GM18520 (cell line): Measurements from ENCODE around the gene RPL7A.
A peak's percentile ranks its signal among the peaks of the same experiment; 100 is the strongest.

ENCODE experiments used
- ATAC-seq: cut with Tn5 transposase; IDR thresholded peaks from one replicate; pipeline ENCODE4 v1.9.1; 2021; ENCODE audit not compliant: unreplicated experiment

Gene RPL7A

DNA sequence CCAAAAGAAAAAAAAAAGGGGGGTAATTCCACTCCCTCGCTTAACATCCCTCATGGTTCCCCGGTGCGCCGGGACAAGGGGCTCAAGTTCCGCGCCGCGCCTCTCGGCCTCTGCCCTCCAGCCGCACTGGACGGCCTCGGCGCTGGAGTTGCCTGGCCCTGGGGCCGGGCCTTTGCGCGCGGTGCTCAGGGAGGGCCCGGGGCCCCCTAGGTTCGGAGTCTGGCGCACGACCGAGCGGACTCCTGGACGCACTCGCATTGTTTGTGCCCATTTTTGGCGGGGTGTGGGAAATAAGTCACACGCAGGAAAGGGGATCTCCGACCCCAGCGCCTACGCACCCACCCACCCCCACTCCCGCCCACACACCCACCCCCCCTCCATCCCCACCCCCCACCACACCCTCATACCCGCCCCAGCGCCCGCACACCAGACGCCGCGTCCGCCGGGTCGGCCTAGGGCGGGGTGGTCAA is 468 bp upstream of the RPL7A start:
- peak; percentile 17 for ATAC-seq

DNA sequence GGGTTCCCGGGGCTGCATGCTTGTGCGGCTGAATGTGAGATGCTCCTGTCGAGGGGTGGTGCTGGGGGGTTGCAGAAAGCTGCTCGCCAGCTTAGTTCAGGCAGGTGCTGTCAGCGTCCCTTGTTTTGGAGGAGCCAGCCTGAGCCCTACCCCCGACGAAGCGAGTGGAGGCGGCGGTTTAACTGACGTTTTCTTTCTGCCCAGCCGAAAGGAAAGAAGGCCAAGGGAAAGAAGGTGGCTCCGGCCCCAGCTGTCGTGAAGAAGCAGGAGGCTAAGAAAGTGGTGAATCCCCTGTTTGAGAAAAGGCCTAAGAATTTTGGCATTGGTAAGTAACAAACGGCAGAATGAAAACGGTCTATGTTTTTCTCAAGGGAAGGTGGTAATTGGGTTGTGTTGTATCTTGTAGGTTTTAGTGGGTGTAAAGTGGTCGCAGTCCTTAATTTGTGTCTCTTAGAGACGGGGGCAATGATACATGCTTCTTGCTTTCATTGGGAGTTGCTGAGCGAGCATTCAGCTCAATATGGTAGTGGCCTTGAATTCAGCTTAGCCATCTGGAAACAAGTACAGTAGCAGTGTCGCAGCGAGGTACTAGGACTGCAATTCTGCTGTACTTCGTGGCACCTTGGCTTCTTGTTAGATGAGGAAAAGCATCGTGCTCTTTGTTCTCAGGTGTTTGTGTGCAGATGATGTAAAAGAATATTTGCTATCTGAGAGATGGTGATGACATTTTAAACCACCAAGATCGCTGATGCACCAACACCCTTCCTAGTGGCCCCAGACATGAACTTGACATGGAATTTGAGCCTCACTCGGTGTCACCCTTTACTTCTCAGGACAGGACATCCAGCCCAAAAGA is 928 bp downstream of the RPL7A start:
- ATAC-seq = no peak

DNA sequence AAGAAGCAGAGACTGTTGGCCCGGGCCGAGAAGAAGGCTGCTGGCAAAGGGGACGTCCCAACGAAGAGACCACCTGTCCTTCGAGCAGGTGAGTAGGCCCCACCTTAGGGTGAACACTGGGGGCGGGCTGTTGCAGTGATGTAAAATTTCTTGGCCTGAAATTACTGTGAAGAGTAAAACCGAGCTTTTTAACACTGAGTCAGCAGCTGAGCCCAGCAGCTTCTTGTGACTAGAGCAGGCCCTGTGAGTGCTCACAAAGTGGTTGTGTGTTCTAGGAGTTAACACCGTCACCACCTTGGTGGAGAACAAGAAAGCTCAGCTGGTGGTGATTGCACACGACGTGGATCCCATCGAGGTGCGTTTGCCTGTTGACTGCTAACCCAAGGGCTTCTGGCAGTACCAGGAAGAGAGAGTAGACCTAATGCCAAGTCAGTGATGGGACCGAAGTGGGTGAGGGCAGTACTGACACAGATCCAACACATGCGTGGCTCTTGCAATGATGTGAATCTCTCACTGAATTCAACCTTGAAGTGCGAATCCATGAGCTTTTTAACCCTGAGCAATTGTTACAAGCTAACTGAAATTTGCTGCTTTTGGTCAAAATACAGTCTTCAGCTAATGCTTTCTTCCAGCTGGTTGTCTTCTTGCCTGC is 2.1 kb downstream of the RPL7A start:
- no peak for ATAC-seq

DNA sequence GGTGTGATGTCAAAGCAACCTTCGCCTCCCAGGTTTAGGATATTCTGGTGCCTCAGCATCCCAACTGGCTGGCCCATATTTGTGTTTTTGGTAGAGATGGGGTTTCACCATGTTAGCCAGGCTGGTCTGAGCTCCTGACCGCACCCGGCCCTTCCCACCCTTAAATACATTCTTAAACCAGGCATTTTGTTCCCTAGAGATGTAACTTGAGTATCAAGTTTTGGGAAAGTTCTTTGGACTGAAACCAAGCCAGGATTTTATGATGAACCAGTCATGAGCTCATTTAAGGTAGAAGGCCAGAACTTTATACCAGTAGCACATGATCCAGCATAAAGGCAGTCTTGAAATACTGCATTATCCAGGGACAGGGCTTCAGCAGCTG is 3.5 kb downstream of the RPL7A start:
- no peak for ATAC-seq

DNA sequence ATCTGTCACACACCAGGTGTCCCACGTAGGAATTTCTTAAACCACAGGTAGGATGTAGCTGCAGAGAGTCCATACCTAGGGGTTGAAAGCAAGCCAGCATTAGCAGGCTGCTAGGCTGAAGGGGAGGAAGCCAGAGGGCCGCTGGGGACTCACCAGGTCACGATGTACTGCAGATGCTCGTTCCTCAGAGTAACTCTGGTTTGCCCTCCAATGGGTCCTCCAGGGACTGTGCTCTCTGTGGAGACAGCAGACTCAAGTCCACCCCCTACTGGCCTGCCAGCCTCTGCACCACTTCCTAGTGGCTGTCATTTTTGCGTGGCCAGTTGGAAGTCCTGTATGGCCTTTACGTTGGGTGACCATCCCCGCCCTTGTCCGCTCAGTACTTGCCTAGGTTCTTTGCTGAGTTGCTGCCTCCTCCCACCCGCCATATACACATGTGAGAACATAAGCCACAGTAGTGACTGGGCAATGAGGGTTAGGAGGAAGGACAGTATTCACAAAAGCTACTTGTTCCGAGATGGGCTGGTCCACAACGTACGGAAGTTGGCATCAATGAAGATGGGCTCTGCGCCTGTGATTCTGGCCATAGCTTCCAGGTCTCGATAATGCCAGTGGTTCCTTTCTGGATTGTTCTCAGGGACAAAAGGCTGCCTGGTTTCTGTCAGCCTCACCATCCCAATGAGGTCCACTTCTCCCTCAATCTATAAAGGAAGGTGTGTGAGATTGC is 4.1 kb downstream of the RPL7A start:
- no peak for ATAC-seq

DNA sequence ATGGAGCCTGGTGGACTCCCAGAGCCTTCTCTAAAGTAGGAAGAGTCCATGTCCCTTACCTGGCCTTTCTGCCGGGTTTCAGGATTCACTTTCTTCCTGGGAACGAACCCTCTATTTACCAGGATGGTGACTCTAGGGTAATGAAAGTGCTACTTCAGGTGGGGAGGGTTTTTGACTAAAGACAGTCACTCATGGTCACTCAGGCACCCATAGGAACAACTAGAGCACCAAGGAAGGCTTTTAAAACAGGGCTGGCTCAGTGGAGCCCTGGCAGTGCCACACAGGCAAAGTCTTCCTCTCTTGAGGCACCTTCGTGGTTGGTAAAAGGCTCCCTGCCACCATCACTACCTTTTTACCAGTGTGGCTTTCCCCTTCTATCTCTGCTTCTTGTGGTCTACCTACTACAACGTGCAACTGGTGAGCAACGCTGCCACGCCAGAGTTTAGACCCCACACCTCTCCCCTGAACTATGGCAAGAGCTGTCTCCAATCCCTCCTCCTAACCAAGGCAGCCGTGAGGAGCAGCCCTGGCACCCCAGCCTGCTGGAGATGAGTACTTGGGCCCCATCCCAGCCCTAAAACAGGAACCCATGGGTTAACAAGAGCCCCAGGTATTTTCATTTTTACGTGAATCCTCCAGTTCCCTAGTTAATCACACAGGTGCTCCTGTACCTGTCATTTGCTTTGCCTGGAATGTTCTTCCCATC is 4.8 kb downstream of the RPL7A start:
- ATAC-seq = no peak

DNA sequence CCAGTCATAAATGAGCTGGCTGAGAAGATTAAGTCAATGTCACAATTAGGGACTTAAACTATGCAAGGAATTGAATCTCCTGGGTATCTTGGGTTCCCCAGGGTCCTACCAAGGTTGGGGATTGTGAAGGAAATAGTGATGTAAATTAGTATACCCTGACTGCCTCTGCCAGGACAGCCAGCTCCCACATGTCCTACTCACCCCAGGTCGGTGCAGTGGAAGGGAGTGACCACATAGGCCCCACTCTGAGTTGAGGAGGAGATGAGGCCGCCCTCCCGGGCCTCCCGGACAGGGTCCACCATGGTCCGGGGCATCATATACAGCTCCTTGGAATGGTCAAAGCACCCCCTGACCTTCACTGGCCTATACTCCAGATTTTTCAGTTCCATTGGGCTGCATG is 5.5 kb downstream of the RPL7A start:
- ATAC-seq = no peak

DNA sequence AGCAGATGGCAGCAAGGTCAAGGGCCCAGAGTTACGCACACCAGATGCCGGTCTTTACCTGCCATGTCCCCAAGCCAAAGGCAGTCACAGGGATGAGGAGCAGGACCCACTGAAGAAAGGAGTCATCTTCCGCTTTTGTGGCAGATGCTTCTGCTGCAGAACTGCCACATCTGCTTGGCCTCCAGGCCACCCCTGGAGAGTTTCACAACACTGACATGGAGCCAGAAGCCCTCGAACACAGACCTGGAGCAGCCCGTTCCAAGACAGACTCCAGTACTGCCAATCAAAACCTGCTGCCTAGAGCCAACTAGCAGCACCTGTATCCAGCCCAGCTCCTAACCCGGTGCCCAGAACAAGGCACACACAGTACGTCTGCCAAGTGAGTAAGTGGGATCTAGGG is 6.7 kb downstream of the RPL7A start:
- ATAC-seq = no peak

DNA sequence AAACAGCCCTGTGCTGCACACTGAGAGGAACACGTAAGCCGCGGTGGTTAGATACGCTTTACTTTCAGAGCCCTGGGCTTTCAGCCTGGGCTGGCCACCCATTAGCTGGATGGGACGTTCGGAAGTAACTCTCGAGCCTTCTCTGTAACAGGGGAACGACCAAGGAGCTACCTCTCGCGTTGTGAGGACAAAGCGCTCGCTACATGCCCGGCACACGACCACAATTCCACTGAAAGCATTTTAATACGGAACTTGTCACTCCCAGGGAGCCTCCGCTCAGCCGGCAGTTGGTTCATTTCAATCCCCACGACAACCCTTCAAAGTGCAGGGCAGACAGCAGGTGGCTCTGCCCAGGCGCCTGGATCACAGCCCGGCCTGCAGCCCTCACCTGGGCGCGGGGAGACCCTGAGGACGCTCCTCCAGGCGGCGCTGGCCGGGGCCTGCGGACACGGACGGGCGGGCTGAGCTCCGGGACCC is 7.9 kb downstream of the RPL7A start:
- ATAC-seq = peak; percentile 12

DNA sequence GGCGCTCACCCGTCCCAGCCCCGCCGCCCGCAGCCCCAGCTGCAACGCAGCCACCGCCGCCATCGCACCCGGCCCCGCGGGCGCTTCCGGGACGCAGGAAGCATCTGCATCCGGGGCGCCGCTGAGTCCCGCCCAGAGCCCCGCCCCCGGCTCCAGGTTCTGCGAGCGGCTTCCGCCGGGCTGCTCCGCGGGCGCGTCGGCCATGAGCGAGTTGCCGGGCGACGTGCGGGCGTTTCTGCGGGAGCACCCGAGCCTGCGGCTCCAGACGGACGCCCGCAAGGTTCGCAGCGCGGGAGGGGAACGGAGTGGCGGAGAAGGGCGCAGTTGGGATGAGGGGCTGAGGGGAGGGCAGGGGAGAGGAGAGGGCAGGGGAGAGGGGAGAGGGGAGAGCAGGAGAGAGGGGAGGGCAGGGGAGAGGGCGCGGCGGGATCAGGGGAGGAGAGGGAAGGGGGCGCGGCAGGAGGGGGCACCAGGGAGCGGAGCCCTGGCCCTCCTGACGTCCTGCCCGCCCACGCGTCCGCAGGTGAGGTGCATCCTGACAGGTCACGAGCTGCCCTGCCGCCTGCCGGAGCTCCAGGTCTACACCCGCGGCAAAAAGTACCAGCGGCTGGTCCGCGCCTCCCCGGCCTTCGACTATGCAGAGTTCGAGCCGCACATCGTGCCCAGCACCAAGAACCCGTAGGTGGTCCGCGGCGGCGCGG is 8.5 kb downstream of the RPL7A start, which contains the start of the genes SURF1 and SURF2:
Gene SURF1 (minus strand): TSS at position 97 of the 701 bp plus-strand sequence. CDS start 34 bp downstream, at position 63.
Gene SURF2 (plus strand): TSS at position 160 of the 701 bp plus-strand sequence. CDS start 43 bp downstream, at position 203.
- ATAC-seq = peak; percentile 52

DNA sequence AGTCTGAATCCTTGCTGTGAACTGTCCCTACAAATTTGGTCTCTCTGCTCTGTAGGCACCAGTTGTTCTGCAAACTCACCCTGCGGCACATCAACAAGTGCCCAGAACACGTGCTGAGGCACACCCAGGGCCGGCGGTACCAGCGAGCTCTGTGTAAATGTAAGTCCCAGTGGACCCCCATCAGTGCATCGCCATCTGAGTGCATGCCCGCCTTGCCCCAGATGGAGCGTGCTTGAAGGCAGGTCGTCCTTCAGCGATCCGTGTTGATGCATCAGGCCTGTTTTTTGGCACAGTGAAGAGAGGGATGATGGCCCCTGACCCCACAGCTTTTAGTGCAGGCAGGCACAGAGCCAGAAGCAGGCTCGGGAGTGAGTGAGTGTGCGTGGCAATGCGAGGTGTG is 9.6 kb downstream of the RPL7A start:
- ATAC-seq = no peak

DNA sequence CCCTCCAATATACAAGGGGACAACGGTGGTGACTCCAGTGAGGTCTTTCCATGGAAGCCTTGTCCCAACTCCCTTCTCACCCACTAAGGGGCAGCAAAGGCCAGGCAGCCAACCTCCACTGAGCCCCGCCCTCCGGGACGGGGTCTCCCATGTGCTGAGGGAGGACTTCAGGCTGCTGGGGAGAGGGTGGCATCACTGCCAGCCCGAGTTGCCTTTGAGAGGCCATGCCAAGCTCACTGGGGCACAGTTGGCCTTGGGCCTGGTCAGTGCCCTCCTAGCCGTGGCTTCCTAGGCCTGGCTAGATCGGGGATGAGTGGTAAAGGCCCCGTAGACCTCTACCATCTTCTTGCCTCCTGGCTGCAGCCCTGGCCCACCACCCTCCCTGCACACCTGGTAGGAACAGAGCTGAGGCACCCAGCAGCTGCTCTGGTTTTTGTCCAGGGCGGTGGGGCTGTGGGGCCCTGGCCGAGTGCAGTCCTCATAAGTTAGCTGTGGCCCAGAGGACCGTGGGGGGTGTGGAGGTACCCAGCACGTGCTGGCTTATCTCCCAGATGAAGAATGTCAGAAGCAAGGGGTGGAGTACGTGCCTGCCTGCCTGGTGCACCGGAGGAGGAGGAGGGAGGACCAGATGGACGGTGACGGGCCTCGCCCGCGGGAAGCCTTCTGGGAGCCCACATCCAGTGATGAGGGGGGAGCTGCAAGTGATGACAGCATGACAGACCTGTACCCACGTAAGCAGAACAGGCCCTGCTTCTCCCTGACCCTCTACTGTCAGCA is 11.6 kb downstream of the RPL7A start:
- ATAC-seq = no peak

DNA sequence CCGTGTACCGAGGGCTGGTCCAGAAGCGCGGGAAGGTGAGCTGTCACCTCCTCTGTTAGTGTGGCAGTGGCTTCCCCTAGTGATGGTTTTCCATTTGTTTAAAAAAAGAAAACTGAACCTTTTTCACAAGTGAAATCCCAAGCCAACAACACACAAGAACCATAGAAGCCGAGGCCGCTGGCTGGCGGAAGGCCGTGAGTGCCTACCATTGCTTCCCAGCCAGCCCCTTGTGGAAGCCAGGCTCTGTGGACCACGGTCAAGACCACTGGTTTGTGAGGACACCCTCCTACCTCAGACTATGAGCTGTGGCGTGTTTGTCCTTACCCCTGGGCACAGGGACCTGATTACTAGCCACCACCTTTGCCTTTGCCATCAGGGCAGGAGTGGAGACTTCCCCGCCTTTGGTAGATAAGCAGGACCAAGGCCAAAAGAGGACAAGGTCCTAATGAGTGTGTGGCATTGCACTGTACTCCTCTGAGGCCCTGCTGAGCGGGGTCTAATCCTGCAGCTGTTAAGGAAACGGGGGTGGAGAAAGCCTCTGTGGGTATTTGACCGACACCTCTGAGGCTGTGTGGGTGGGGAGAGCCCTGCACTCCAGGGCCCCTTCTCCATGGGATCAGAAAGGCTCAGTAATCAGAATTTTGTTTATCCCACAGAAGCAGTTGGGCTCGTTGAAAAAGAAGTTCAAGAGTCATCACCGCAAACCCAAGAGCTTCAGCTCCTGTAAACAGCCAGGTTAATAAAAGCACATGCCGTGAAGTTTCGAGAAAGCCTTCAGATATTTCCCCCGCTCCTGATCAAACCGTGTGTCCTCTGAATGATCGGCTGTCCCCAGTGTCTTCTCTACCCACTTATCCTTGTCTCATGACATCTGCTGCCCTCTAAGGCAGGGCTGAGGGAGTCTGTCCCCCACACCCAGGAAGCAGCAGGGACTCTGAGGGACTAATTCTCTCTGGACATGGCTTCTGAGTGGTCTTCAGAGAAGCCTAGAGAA is 12.7 kb downstream of the RPL7A start:
- no peak for ATAC-seq

DNA sequence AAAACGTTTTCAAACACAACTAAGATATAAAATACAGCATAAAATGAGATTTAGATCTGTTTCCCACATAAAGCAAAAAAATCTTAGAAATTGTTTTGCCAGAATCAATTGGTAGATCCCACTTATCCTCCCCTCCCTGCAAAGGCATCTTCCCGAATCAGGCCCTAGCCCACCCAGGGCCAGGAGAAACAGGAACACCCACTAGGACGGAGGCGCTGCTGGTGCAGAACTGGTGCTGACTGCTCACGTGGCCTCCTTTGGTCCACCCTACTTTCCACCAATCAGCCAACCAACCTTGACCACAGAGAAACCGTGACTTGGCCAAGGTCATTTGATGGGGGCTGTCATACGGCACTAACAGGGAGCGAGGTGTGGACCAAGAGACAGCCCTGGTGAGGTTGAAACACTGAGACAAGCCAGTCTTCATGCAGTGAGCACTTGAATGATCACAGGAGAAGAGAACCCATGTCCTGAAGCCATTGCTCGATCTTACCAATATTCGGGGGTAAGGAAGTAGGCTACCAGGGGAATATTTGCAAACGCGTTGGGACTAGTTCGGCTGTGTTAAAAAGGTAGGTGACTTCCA is 13.6 kb downstream of the RPL7A start:
- ATAC-seq = no peak

DNA sequence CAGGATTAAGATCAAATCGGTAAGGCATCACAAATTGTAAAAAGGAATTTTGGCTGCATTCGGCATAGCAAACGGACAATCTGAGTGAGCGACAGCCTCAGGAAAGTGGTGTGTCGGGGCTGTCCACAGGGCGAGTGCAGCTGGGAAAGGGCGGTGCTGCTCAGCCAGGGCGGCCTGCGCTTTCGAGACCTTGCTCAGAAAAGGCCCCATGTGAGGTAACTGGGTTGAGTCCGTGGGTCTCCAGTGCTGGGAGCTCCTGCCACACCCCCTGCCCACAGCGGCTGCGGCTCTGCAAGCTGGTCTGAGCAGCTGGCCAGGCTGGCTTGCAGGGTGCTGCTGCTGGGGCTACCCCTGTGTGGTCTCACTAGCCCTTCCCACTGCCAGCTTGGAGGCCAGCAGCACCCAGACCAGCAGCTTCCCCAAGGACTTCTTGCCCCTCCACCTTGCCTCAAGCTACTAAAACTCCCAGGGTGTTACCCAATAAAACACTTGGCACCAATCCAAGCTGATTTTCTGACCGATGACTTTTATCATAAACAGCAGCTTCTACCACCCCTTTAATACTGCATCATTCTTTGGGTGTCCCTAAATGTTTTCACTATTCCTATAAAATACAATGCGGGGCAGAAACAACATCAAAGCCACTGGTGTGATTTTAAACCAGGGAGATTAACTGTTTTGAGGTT is 14.5 kb downstream of the RPL7A start:
- no peak for ATAC-seq

DNA sequence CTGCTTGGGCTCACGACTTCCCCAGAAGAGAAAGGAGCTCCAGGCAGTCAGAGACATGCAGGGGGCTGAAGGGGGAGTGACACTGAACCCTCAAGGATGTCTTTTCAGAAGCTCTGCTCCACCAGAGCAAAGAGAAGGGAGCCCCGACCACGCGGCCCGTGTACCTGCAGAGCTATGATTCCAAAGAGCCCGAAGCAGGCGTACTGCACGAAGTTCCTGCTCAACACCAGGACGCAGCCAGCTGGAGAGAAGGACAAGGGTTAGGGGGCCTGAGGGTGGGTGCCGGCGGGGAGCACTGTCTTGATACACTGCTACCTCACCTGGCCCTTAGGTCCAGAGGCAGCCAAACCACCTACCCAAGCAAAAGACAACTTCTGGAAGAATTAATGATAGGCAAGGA is 18.4 kb downstream of the RPL7A start:
- ATAC-seq = no peak

DNA sequence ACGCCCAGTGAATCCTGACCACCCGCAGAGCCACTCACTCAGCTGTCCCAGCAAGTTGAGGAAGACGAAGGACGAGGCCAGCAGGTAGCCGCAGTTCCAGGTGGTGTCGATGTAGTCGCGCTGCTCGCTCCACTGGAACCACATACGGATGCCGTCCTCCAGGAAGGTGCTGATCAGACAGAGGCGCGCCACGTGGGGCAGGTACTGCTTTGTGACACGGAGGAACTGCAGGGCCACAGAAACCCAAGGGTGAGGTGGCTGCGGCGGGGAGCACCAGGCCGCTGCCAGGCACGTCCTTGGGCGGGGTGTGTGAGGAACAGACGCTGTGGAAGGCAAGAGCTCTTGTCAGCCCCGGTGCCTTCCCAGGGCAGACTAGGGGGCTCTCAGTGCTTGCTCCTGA is 19.2 kb downstream of the RPL7A start:
- ATAC-seq = no peak
